ENCODE data around the gene OR4F6.
"Not testable (repeated sequence)": the region's sequence is repeated elsewhere in the genome, so short reads cannot be mapped to it uniquely, and the experiment has no call there.

The OR4F6 gene

DNA sequence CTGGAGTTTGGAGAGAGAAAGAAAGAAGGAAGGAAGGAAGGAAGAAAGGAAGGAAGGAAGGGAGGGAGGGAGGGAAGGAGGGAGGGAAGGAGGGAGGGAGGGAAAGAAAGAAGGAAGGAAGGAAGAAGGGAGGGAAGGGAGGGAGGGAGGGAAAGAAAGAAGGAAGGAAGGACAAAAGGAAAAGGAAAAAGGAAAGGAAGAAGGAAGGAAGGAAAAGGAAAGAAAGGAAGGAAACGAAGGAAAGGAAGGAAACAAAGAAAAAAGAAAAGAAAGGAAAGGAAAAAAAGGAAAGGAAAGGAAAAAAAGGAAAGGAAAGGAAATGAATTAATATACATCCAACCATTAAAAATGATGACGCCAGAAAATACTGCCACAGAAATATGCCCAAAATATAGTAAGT lies 18.7 kb upstream of the OR4F6 start:
- H3K27ac ChIP-seq (ENCODE audit: low read depth, low read length): no peak overlapping the region
- H3K4me3 ChIP-seq (ENCODE audit: low read depth, low read length): no peak overlapping the region

DNA sequence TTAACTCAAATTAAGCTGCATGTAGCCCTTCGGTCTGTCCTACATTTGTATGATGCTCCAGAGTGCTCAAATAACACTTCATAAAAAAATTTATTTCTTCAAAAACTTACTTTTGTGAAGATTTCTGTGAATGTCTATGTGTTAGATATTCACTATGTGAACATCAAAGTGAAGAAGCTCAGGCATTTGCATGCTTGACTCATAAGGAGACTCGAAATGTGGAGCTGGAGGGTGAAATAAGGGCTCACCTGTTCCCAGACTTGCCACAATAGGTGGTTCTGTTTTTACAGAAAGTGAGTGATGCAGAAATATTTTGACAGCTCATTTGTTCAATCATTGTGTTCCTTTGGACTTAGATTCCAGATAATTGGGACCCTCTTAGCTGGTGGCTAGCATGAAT lies 16.9 kb upstream of the OR4F6 start:
- not testable (repeated sequence) for H3K27me3 ChIP-seq (ENCODE audit: control insufficient read depth, insufficient read depth, low read length)

More for the DNA sequence above, 18.7 kb upstream of the OR4F6 start:
- Histone ChIP-seq H3K4me1 (ENCODE audit: control insufficient read depth, insufficient read depth, low read length) (no peaks in the 10 kb centered on the region), H3K9me3 (ENCODE audit: control insufficient read depth, insufficient read depth, low read depth, low read length) (no peaks in the 10 kb centered on the region), H3K36me3 (ENCODE audit: control insufficient read depth, insufficient read depth, low read length) (no peaks in the 10 kb centered on the region), H3K9ac (ENCODE audit: low read length) (no peak overlapping the region), H3K27me3 (ENCODE audit: control insufficient read depth, insufficient read depth, low read length) (no peaks in the 10 kb centered on the region)

GRCh38 chr15:101788001-101788400 lies 15.3 kb upstream of the OR4F6 start:
- H3K4me3 ChIP-seq (ENCODE audit: low read depth, low read length); H3K9me3 ChIP-seq (ENCODE audit: control insufficient read depth, insufficient read depth, low read depth, low read length); H3K9ac ChIP-seq (ENCODE audit: low read length); H3K27ac ChIP-seq (ENCODE audit: low read depth, low read length); H3K36me3 ChIP-seq (ENCODE audit: control insufficient read depth, insufficient read depth, low read length); H3K4me1 ChIP-seq (ENCODE audit: control insufficient read depth, insufficient read depth, low read length); H3K27me3 ChIP-seq (ENCODE audit: control insufficient read depth, insufficient read depth, low read length): not testable (repeated sequence)

More for the DNA sequence above, 16.9 kb upstream of the OR4F6 start:
- H3K9me3 ChIP-seq (ENCODE audit: control insufficient read depth, insufficient read depth, low read depth, low read length); H3K27ac ChIP-seq (ENCODE audit: low read depth, low read length); H3K4me3 ChIP-seq (ENCODE audit: low read depth, low read length); H3K4me1 ChIP-seq (ENCODE audit: control insufficient read depth, insufficient read depth, low read length); H3K36me3 ChIP-seq (ENCODE audit: control insufficient read depth, insufficient read depth, low read length); H3K9ac ChIP-seq (ENCODE audit: low read length): not testable (repeated sequence)

- not testable (repeated sequence) for H3K27me3 ChIP-seq (ENCODE audit: control insufficient read depth, insufficient read depth, low read length); H3K4me1 ChIP-seq (ENCODE audit: control insufficient read depth, insufficient read depth, low read length); H3K27ac ChIP-seq (ENCODE audit: low read depth, low read length); H3K36me3 ChIP-seq (ENCODE audit: control insufficient read depth, insufficient read depth, low read length); H3K9ac ChIP-seq (ENCODE audit: low read length); H3K4me3 ChIP-seq (ENCODE audit: low read depth, low read length); H3K9me3 ChIP-seq (ENCODE audit: control insufficient read depth, insufficient read depth, low read depth, low read length)
Measured at GRCh38 chr15:101788503-101789269, 14.6 kb upstream of the OR4F6 start.

DNA sequence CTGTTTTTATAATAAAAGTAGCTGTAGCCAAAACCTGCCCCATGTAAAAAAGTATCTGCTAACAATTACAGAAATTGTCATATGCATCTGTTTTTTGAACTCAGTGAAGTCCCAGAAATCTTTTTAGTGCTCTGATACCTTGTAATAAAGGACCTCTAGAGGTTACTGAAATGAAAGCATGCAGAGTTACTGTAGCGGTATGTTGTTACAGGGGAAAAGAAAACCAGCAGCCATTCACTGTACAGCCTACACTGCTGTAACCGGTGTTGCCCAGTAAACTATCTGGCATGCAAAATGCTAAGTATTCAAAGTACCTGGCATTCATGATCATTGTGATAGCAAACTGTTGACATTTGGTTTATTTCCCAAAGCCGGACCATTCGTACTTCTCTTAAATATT lies 12.6 kb upstream of the OR4F6 start:
- H3K4me1 ChIP-seq (ENCODE audit: control insufficient read depth, insufficient read depth, low read length); H3K36me3 ChIP-seq (ENCODE audit: control insufficient read depth, insufficient read depth, low read length); H3K27me3 ChIP-seq (ENCODE audit: control insufficient read depth, insufficient read depth, low read length); H3K4me3 ChIP-seq (ENCODE audit: low read depth, low read length); H3K27ac ChIP-seq (ENCODE audit: low read depth, low read length); H3K9ac ChIP-seq (ENCODE audit: low read length); H3K9me3 ChIP-seq (ENCODE audit: control insufficient read depth, insufficient read depth, low read depth, low read length): not testable (repeated sequence)

GRCh38 chr15:101793981-101794380 lies 9.3 kb upstream of the OR4F6 start:
- not testable (repeated sequence) for H3K4me1 ChIP-seq (ENCODE audit: control insufficient read depth, insufficient read depth, low read length)

DNA sequence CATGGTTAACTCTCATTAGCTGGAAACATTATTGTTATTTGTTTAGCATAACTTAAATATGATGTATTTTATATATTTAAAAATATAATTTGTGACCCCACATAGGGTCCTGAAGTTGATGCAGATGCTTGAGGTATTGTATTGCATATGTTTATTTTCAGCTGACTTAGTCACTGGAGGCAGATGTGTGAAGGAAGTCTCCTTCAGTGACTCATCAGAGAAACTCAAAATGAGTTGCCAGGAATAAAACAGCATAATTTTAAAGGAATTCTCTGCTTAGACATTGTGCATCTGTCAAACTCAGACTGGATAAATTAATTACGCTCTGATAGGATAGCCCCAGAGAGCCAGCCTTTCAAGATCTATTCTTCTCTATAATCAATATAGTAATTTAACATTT lies 7.9 kb upstream of the OR4F6 start:
- H3K27me3 ChIP-seq (ENCODE audit: control insufficient read depth, insufficient read depth, low read length): no peaks in the 10 kb centered on the region; the same call in 1 of the 2 replicates
- no peaks in the 10 kb centered on the region for H3K36me3 ChIP-seq (ENCODE audit: control insufficient read depth, insufficient read depth, low read length)
- H3K4me3 ChIP-seq (ENCODE audit: low read depth, low read length): no peak overlapping the region
- H3K9ac ChIP-seq (ENCODE audit: low read length): no peak overlapping the region
- no peaks in the 10 kb centered on the region for H3K9me3 ChIP-seq (ENCODE audit: control insufficient read depth, insufficient read depth, low read depth, low read length)
- H3K27ac ChIP-seq (ENCODE audit: low read depth, low read length): no peak overlapping the region
- no peaks in the 10 kb centered on the region for H3K4me1 ChIP-seq (ENCODE audit: control insufficient read depth, insufficient read depth, low read length)

More at GRCh38 chr15:101793981-101794380, 9.3 kb upstream of the OR4F6 start:
- H3K27ac ChIP-seq (ENCODE audit: low read depth, low read length); H3K36me3 ChIP-seq (ENCODE audit: control insufficient read depth, insufficient read depth, low read length); H3K9me3 ChIP-seq (ENCODE audit: control insufficient read depth, insufficient read depth, low read depth, low read length); H3K9ac ChIP-seq (ENCODE audit: low read length); H3K27me3 ChIP-seq (ENCODE audit: control insufficient read depth, insufficient read depth, low read length); H3K4me3 ChIP-seq (ENCODE audit: low read depth, low read length): not testable (repeated sequence)

DNA sequence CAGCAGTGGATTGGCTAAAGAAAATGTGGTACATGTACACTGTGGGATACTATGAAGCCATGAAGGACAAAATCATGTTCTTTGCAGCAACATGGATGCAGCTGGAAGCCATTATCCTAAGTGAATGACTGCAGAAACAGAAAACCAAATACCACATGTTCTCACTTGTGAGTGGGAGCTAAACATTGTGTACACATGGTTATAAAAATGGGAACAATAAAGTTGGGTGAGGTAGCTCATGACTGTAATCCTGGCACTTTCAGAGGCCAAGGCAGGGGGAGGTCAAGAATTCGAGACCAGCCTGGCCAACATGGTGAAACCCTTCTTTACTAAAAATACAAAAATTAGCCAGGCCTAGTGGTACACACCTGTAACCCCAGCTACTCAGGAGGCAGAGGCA lies 3.6 kb upstream of the OR4F6 start:
- Histone ChIP-seq H3K27me3 (ENCODE audit: control insufficient read depth, insufficient read depth, low read length) (no peaks in the 10 kb centered on the region; the same call in 1 of the 2 replicates), H3K27ac (ENCODE audit: low read depth, low read length) (no peak overlapping the region), H3K4me1 (ENCODE audit: control insufficient read depth, insufficient read depth, low read length) (no peaks in the 10 kb centered on the region), H3K9me3 (ENCODE audit: control insufficient read depth, insufficient read depth, low read depth, low read length) (no peaks in the 10 kb centered on the region), H3K36me3 (ENCODE audit: control insufficient read depth, insufficient read depth, low read length) (no peaks in the 10 kb centered on the region), H3K4me3 (ENCODE audit: low read depth, low read length) (no peak overlapping the region), H3K9ac (ENCODE audit: low read length) (no peak overlapping the region)

DNA sequence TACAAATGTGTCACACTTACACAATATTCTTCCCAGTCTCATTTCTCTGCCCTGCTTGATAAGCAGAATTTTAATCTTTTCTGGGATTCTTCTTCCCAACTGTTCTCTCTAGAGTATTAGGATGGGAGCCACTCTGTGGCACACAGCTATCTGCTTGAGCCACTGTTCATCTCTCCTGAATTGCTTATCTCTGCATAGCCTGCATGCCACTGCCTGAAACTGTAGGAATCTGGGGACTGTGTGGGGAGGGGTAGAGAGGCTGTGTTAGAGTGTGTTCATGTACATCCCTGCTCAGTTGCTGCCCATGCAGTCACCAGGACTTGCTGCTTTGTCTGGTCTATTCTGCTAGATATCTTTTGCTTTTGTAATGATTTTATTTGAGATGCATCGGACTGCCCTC lies 2.3 kb upstream of the OR4F6 start:
- Histone ChIP-seq H3K4me1 (ENCODE audit: control insufficient read depth, insufficient read depth, low read length) (no peaks in the 10 kb centered on the region), H3K9ac (ENCODE audit: low read length) (no peak overlapping the region), H3K9me3 (ENCODE audit: control insufficient read depth, insufficient read depth, low read depth, low read length) (no peaks in the 10 kb centered on the region), H3K27me3 (ENCODE audit: control insufficient read depth, insufficient read depth, low read length) (no peaks in the 10 kb centered on the region; the same call in 1 of the 2 replicates), H3K36me3 (ENCODE audit: control insufficient read depth, insufficient read depth, low read length) (no peaks in the 10 kb centered on the region), H3K4me3 (ENCODE audit: low read depth, low read length) (no peak overlapping the region), H3K27ac (ENCODE audit: low read depth, low read length) (no peak overlapping the region)

- H3K4me3 ChIP-seq (ENCODE audit: low read depth, low read length): no peak overlapping the region
- H3K36me3 ChIP-seq (ENCODE audit: control insufficient read depth, insufficient read depth, low read length): no peaks in the 10 kb centered on the region
- no peak overlapping the region for H3K9ac ChIP-seq (ENCODE audit: low read length)
- no peaks in the 10 kb centered on the region for H3K9me3 ChIP-seq (ENCODE audit: control insufficient read depth, insufficient read depth, low read depth, low read length)
- no peak overlapping the region for H3K27ac ChIP-seq (ENCODE audit: low read depth, low read length)
- H3K4me1 ChIP-seq (ENCODE audit: control insufficient read depth, insufficient read depth, low read length): no peaks in the 10 kb centered on the region
- H3K27me3 ChIP-seq (ENCODE audit: control insufficient read depth, insufficient read depth, low read length): no peaks in the 10 kb centered on the region; the same call in 1 of the 2 replicates
Measured at GRCh38 chr15:101803676-101804075, 367 bp downstream of the OR4F6 start.

- Histone ChIP-seq H3K36me3 (ENCODE audit: control insufficient read depth, insufficient read depth, low read length) (no peaks in the 10 kb centered on the region), H3K9ac (ENCODE audit: low read length) (no peak overlapping the region), H3K9me3 (ENCODE audit: control insufficient read depth, insufficient read depth, low read depth, low read length) (no peaks in the 10 kb centered on the region), H3K4me1 (ENCODE audit: control insufficient read depth, insufficient read depth, low read length) (no peaks in the 10 kb centered on the region), H3K27me3 (ENCODE audit: control insufficient read depth, insufficient read depth, low read length) (no peaks in the 10 kb centered on the region), H3K4me3 (ENCODE audit: low read depth, low read length) (no peak overlapping the region), H3K27ac (ENCODE audit: low read depth, low read length) (no peak overlapping the region)
Measured at GRCh38 chr15:101804375-101804774, 1.1 kb downstream of the OR4F6 start.

All from HUES6 (cell line).